Measurements from ENCODE around the gene CPD.
"Not testable (repeated sequence)": the region's sequence is repeated elsewhere in the genome, so short reads cannot be mapped to it uniquely, and the experiment has no call there.

Gene CPD

DNA sequence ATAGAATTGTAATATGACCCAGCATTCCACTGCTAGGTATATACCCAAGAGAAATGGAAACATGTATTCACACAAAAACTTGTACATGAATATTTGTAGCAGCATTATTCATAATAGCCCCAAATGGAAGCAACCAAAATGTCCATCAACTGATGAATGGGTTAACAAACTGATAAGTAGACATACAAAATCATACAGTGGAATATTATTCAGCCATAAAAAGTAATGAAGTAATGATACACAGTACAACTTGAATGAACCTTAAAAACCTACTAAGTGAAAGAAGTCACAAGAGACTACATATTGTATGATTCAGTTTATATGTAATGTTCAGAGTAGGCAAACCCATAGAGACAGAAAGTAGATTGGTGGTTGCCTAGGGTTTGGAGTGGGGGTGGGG is 58.0 kb downstream of the CPD start:
- DNase-seq: no peak

DNA sequence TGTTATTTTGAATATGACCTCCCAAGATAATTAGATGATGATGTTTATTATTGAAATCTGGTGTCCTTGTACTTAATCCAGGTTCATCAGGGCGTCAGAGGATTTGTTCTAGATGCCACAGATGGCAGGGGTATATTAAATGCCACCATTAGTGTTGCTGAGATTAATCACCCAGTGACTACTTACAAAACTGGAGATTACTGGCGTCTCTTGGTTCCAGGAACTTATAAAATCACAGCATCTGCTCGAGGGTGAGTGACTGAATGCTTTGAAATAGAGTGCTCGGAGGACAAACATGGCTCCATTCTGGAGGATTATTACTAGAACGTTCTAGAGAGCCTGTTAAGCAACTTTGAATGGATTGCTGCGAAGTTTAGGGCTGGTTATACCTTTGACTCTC is 65.0 kb downstream of the CPD start:
- no peak for DNase-seq

DNA sequence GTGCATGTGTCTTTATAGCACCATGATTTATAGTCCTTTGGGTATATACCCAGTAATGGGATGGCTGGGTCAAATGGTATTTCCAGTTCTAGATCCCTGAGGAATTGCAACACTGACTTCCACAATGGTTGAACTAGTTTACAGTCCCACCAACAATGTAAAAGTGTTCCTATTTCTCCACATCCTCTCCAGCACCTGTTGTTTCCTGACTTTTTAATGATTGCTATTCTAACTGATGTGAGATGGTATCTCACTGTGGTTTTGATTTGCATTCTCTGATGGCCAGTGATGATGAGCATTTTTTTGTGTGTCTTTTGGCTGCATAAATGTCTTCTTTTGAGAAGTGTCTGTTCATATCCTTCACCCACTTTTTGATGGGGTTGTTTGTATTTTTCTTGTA is 67.9 kb downstream of the CPD start:
- DNase-seq: not testable (repeated sequence)

DNA sequence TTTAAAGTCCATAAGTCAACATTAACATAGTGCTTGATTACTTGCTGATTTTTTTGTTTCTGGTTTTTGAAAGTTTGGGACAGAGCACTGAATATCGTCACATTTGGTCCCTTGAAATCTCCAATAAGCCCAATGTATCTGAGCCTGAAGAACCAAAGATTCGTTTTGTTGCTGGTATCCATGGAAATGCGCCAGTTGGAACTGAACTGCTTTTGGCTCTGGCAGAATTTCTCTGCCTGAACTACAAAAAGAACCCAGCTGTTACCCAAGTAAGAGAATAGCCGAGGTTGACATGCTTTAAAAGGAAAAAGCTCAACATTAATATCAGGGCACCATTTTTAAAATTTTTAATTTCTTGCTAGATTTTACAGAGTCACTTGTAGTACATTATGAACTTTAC is 70.8 kb downstream of the CPD start:
- DNase-seq: no peak

- no peak for DNase-seq
These were observed 71.6 kb downstream of the CPD start for GRCh38 chr17:30450125-30451027.

DNA sequence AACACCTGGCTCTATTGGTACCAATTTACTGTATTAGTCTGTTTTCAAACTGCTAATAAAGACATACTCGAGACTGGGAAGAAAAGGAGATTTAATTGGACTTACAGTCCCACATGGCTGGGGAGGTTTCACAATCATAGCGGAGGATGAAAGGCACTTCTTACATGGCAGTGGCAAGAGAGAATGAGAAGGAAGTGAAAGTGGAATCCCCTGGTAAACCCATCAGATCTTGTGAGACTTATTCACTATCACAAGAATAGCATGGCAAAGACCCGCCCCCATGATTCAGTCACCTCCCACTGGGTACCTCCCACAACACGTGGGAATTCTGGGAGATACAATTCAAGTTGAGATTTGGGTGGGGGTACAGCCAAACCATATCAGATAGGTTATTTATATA is 75.9 kb downstream of the CPD start:
- DNase-seq: peak; percentile 83 to 89

DNA sequence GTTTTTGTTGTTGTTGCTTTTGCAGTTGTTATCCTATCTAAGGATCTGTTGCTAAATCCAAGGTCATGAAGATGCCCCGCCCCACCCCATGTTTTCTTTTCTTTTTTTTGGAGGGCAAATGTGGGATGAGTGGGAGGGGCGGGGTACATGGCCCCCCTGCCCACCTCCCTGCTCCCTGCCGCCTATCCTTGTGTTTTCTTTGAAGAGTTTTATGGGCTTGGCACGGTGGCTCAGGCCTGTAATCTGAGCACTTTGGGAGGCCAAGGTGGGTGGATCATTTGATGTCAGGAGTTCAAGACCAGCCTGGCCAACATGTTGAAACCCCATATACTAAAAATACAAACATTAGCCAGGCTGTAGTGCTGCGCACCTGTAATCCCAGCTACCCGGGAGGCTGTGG is 79.6 kb downstream of the CPD start:
- DNase-seq: no peak

GRCh38 chr17:30458797-30459413 is 80.2 kb downstream of the CPD start:
- not testable (repeated sequence) for DNase-seq

DNA sequence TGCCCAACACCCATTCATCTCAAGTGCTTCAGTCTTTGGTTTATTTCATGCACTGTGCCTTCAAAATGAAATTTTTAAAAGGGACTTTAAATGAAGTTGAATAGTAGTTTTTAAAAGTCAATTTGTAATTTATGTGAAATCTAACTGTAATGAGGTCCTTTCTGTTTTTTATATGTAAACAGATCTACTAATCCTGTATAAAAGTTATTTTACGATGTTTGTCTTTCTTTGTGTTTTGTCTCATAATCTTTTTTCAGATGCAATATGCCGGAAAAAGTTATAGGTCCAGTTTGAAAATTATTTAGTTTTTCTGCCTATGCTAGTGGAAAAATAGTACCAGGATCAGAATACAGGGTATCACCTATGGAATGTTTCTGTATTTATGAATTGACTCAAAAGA is 89.7 kb downstream of the CPD start:
- no peak for DNase-seq

DNA sequence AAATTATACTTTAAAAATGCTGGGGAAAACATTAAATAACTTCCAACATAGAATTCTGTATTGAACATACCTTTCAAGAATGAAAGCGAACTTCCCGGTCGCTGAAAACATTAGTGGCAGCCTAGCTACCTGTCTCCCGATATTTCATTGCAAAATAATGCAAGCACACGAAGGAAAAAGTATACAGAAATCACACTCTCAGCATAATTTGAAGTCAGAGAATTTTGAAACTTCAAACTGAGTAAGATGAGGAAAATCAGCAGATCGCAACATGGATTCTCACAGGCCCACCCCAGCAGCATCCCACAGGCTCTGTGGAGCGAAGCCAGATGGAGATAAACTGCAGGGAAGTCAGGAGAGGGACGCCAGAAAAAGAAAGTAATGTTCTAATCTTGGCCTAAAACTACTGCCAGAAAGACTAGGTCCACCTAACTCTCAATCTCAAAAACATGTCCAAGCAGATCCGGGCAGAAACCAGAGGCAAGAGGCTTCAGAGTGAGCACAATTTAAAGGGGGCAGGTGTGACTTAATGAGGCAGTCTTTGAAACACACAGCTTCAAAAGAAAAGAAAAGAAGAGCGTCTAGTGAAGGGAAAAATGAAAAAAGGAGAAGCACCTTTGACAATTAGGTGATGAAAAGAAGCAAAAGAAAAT is 93.6 kb downstream of the CPD start:
- no peak for DNase-seq

GRCh38 chr17:30475206-30475605 is 96.5 kb downstream of the CPD start:
- DNase-seq: no peak

DNA sequence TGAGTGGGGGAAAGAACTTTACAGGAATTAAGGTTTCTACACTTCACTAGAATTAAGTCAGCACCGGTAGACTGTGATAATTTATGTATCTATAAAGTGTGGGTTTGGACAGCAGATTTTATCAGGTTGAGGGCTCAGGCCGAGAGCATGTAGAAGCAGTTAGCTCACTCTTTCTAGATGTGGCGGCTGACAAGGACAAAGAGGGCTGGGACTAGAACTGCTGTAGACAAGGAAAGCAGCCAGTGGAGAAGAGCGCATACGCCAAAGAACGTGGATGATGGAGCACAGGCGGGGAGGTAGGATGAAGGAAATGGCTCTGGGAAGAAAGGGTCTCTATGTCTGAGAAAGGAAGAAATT is 98.0 kb downstream of the CPD start:
- no peak for DNase-seq

DNA sequence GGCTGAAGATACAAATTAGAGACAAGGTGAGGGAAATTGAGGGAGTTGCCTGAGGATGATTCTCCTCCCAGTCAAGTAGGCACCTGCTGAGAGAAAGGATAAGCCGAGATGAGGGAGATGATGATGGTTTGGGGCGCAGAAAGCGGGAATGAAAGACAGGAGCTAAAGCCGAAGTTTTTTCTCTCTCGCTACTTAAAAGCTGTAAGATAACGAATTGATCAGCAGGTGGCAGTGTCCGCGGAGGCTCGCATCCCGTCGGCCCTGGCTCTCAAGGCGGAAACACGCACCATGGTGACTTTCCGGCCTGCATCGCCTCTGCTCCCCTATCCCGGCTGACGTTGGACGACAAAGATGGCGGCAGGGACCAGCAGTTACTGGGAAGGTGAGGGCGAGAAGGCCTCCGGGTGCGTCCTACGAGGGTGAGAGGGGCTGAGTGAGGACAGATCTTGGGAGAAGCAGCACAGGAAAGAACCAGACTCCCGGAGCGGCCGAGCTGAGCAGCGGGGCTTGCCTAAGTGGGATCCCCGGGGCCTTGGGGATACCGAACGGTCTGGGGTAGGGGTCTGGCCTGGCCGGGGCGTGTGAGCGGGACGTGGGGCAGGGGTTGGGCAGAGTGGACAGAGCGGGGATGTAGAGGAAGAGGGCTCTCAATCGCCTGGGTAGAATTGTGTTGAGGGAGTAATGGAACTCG is 98.5 kb downstream of the CPD start, which contains the start of gene GOSR1:
TSS of gene GOSR1 (plus strand) at position 326 of the 691 bp plus-strand sequence. CDS start at position 352, 26 bp downstream.
- DNase-seq: peak; percentile 93 to 98

DNA sequence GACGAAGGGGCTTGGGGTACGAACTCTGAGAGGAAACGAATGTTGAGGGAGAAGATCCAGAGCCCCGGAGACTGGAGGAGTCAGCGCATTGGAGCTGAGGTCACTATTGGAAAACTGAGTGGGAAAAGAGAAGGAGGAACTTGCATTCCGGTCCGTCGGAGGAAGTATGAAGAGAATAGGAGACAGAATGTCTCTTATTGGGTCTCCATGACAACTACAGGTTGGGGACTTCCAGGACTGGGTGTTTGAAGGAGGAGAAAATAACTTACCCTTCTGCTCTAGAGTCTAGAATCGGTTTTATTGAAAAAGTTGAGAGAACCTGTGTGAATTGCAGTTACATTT is 99.0 kb downstream of the CPD start:
- peak; percentile 65 to 82 for DNase-seq

GRCh38 chr17:30482555-30482954 is 103.8 kb downstream of the CPD start:
- DNase-seq: no peak

DNA sequence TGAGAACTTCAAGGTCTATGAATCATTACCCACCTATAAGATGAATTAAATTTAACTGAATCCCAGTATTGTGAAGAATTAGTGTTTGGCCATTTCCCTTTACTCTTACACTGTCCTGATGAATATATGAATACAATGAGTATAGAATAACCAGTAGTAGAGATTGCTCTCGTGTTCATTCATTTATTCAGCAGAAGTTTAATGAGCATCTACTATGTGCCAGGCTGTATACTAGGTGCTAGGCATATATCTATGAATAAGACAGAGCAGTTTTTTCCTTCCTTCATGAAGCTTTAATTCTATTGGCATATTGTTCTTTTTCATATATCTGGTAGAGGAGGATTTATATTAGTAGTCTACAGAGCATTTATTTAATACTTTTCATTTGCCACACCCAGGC is 104.4 kb downstream of the CPD start:
- DNase-seq: no peak

DNA sequence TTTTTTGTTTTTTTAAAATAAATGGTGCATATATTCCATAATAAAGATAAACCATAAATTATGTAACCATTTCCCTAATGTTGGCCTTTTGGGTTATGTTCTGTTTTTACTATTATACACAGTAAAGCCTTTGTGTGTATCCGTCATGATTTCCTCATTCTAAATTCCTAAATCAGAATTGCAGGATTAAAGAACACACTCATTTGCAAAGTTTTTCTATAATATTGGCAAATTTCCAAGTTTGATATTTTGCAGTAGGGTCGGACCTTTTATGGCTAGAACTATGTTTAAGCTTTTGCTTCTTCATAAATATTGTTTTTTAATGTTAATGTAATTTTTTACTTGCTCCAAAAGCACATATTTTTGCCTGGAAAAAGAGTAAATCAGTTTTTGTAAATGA is 115.1 kb downstream of the CPD start:
- no peak for DNase-seq

DNA sequence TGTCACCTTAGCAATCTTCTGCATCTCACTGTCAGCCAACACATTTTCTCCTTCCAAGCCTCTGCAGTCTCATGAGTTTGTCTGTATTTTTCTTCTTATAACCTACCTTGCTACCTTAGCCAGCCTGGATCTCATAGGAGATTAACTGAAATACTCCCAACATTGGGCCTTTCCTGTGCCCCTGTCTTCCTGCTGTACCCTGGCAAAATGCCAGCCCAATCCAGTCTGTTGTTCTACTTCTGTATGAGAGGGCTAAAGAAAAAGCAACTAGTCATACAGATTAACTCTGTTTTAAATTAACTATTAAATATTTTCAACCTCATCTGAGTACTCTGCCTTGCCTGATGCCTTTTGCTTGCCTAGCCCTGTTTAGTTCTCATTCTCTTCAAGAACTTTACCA is 116.9 kb downstream of the CPD start:
- DNase-seq: no peak

GRCh38 chr17:30503558-30503957 is 124.8 kb downstream of the CPD start:
- no peak for DNase-seq

DNA sequence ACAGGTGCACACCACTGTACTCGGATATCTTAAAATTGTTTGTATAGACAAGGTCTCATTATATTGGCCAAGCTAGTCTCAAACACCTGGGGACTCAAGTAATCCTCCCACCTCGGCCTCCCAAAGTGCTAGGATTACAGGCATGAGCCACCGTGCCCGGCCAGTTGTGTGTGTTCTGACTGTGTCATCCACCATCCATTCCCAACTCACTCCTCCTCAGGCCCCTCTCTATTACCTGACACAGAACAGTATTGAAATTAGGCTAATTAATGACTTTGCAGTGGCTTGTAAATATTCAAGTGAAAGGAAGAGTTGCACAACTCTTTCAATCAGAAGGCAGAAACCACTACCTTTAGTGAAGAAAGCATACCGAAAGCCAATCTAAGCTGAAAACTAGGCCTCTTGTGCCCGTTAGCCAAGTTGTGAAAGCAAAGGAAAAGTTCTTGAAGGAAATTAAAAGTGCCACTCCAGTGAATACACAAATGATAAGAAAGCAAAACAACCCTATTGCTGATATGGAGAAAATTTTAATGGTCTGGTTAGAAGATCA is 127.2 kb downstream of the CPD start:
- DNase-seq: no peak

GRCh38 chr17:30506481-30506880 is 127.8 kb downstream of the CPD start:
- no peak for DNase-seq

GRCh38 chr17:30513346-30513745 is 134.6 kb downstream of the CPD start:
- DNase-seq: no peak

Data from inflammatory macrophage treated with lipopolysaccharide for 1 hour (primary cell).